Measurements from ENCODE around the gene PRLR.

Gene PRLR

GRCh38 chr5:35050541-35051126 is 179.7 kb downstream of the PRLR start:
- 84% methylated on average over 3 of the region's 3 CpGs for WGBS
- H2BK120ac ChIP-seq (ENCODE audit: low read depth, low read length) = no peak overlapping the region
- no peaks in the 10 kb centered on the region for H3K36me3 ChIP-seq (ENCODE audit: control insufficient read depth in 1 of 2, insufficient read depth in 2 of 2, low read depth in 1 of 2, low read length in 2 of 2)
- H3K4me3 ChIP-seq (ENCODE audit: insufficient read depth in 1 of 2, low read depth in 1 of 2, low read length in 2 of 2) = no peak overlapping the region
- H3K9ac ChIP-seq (ENCODE audit: low read length) = no peak overlapping the region
- H3K4me2 ChIP-seq (ENCODE audit: low read length, poor library complexity, severe bottlenecking) = no peak overlapping the region
- no peak overlapping the region for H2AFZ ChIP-seq (ENCODE audit: low read depth, low read length)
- no peak overlapping the region for H2BK12ac ChIP-seq (ENCODE audit: low read length in 2 of 2)
- no peaks in the 10 kb centered on the region for H3K9me3 ChIP-seq (ENCODE audit: control insufficient read depth, low read length)
- H3K23ac ChIP-seq (ENCODE audit: low read length in 2 of 2) = no peak overlapping the region
- H4K8ac ChIP-seq (ENCODE audit: low read length) = no peak overlapping the region
- no peak overlapping the region for H3K27ac ChIP-seq (ENCODE audit: low read length, poor library complexity, severe bottlenecking)
- no peak overlapping the region for H3K4ac ChIP-seq (ENCODE audit: low read depth in 1 of 2, low read length in 2 of 2)
- H2BK15ac ChIP-seq (ENCODE audit: low read depth, poor library complexity, severe bottlenecking) = no peak overlapping the region
- no peaks in the 10 kb centered on the region for H3K4me1 ChIP-seq (ENCODE audit: control insufficient read depth, insufficient read depth, low read depth, low read length)
- DNase-seq = no peak
- no peak overlapping the region for H2AK5ac ChIP-seq (ENCODE audit: low read length, severe bottlenecking)
- no peak overlapping the region for H3K14ac ChIP-seq (ENCODE audit: low read length in 2 of 2)
- no peak overlapping the region for H2BK5ac ChIP-seq (ENCODE audit: low read depth, low read length, poor library complexity, severe bottlenecking)
- no peak overlapping the region for H3K18ac ChIP-seq (ENCODE audit: low read depth in 1 of 2, low read length in 2 of 2)
- no peaks in the 10 kb centered on the region for H3K27me3 ChIP-seq (ENCODE audit: control insufficient read depth in 1 of 2, insufficient read depth in 1 of 2, low read length in 2 of 2)
- H3K79me1 ChIP-seq (replicated peaks; ENCODE audit: low read length, poor library complexity, severe bottlenecking) = no peaks in the 10 kb centered on the region
- H4K91ac ChIP-seq (ENCODE audit: low read length) = no peak overlapping the region

GRCh38 chr5:35048910-35049309 is 181.4 kb downstream of the PRLR start:
- no peaks in the 10 kb centered on the region for H3K36me3 ChIP-seq (ENCODE audit: control insufficient read depth in 1 of 2, insufficient read depth in 2 of 2, low read depth in 1 of 2, low read length in 2 of 2)

DNA sequence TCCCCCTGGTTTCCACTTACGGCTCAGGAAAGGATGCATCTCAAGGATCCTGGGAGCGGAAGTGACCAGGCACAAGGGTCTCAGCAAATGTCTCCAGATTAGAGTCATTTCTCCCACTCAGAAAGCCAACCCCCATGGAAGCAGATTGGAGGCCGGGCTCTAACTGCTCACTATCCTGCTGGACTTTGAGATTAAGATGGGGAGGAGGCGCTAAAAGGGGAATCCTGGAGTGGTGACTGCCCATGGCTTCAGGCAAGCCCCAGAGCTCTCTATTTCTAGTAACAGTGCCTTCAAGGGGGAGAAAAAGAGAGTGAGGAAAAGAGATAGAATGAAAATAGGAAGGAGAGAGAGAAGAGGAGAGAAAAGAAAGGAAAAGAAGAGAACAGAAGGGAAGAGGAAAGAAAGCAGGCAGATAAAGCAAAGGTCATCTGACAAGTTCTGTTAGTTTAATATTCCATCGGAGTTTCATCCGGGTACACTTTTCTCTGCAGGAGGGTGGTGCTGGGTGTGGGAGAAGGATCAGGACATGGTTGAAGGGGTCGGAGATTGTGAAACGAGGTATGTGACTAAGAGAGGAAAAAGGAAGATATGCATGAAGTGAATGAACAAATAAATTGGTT is 182.4 kb downstream of the PRLR start, which contains the start of gene AGXT2:
Gene AGXT2, minus strand, starts transcription at position 165 of the 620 bp plus-strand sequence. Its CDS starts 57 bp downstream, at position 108.
- no peak within 1 kb of the TSS for H3K27ac ChIP-seq (ENCODE audit: low read length, poor library complexity, severe bottlenecking)
- H3K79me1 ChIP-seq (replicated peaks; ENCODE audit: low read length, poor library complexity, severe bottlenecking) = no peaks in the 10 kb centered on the region
- no peak within 1 kb of the TSS for H2BK15ac ChIP-seq (ENCODE audit: low read depth, poor library complexity, severe bottlenecking)
- H2AFZ ChIP-seq (ENCODE audit: low read depth, low read length) = no peak within 1 kb of the TSS
- H3K4me2 ChIP-seq (ENCODE audit: low read length, poor library complexity, severe bottlenecking) = no peak within 1 kb of the TSS
- no peak within 1 kb of the TSS for H3K4me3 ChIP-seq (ENCODE audit: insufficient read depth in 1 of 2, low read depth in 1 of 2, low read length in 2 of 2)
- H3K14ac ChIP-seq (ENCODE audit: low read length in 2 of 2) = no peak within 1 kb of the TSS
- H3K23ac ChIP-seq (ENCODE audit: low read length in 2 of 2) = no peak within 1 kb of the TSS
- no peaks in the 10 kb centered on the region for H3K9me3 ChIP-seq (ENCODE audit: control insufficient read depth, low read length)
- H3K4me1 ChIP-seq (ENCODE audit: control insufficient read depth, insufficient read depth, low read depth, low read length) = no peaks in the 10 kb centered on the region
- no peaks in the 10 kb centered on the region for H3K27me3 ChIP-seq (ENCODE audit: control insufficient read depth in 1 of 2, insufficient read depth in 1 of 2, low read length in 2 of 2)
- H4K91ac ChIP-seq (ENCODE audit: low read length) = no peak within 1 kb of the TSS
- H2BK120ac ChIP-seq (ENCODE audit: low read depth, low read length) = no peak within 1 kb of the TSS
- H2BK12ac ChIP-seq (ENCODE audit: low read length in 2 of 2) = no peak within 1 kb of the TSS
- H3K18ac ChIP-seq (ENCODE audit: low read depth in 1 of 2, low read length in 2 of 2) = no peak within 1 kb of the TSS
- no peaks in the 10 kb centered on the region for H3K36me3 ChIP-seq (ENCODE audit: control insufficient read depth in 1 of 2, insufficient read depth in 2 of 2, low read depth in 1 of 2, low read length in 2 of 2)
- 90% methylated on average over 8 of the region's 8 CpGs for WGBS
- DNase-seq = no peak
- H3K4ac ChIP-seq (ENCODE audit: low read depth in 1 of 2, low read length in 2 of 2) = no peak within 1 kb of the TSS
- no peak within 1 kb of the TSS for H2BK5ac ChIP-seq (ENCODE audit: low read depth, low read length, poor library complexity, severe bottlenecking)
- H2AK5ac ChIP-seq (ENCODE audit: low read length, severe bottlenecking) = no peak within 1 kb of the TSS
- no peak within 1 kb of the TSS for H4K8ac ChIP-seq (ENCODE audit: low read length)
- H3K9ac ChIP-seq (ENCODE audit: low read length) = no peak within 1 kb of the TSS

More at GRCh38 chr5:35048910-35049309, 181.4 kb downstream of the PRLR start:
- H2BK12ac ChIP-seq (ENCODE audit: low read length in 2 of 2) = no peak overlapping the region
- no peak overlapping the region for H3K4ac ChIP-seq (ENCODE audit: low read depth in 1 of 2, low read length in 2 of 2)
- no peaks in the 10 kb centered on the region for H3K4me1 ChIP-seq (ENCODE audit: control insufficient read depth, insufficient read depth, low read depth, low read length)
- DNase-seq = no peak
- H2AFZ ChIP-seq (ENCODE audit: low read depth, low read length) = no peak overlapping the region
- H4K91ac ChIP-seq (ENCODE audit: low read length) = peak overlapping the region; percentile 21
- no peak overlapping the region for H3K14ac ChIP-seq (ENCODE audit: low read length in 2 of 2)
- H3K79me1 ChIP-seq (replicated peaks; ENCODE audit: low read length, poor library complexity, severe bottlenecking) = no peaks in the 10 kb centered on the region
- no peak overlapping the region for H2BK5ac ChIP-seq (ENCODE audit: low read depth, low read length, poor library complexity, severe bottlenecking)
- H2AK5ac ChIP-seq (ENCODE audit: low read length, severe bottlenecking) = no peak overlapping the region
- no peak overlapping the region for H3K4me2 ChIP-seq (ENCODE audit: low read length, poor library complexity, severe bottlenecking)
- H2BK120ac ChIP-seq (ENCODE audit: low read depth, low read length) = no peak overlapping the region
- H3K9ac ChIP-seq (ENCODE audit: low read length) = no peak overlapping the region
- H3K4me3 ChIP-seq (ENCODE audit: insufficient read depth in 1 of 2, low read depth in 1 of 2, low read length in 2 of 2) = no peak overlapping the region
- no peak overlapping the region for H3K18ac ChIP-seq (ENCODE audit: low read depth in 1 of 2, low read length in 2 of 2)
- H4K8ac ChIP-seq (ENCODE audit: low read length) = peak overlapping the region; percentile 37
- H3K9me3 ChIP-seq (ENCODE audit: control insufficient read depth, low read length) = no peaks in the 10 kb centered on the region
- H3K27ac ChIP-seq (ENCODE audit: low read length, poor library complexity, severe bottlenecking) = no peak overlapping the region
- no peak overlapping the region for H2BK15ac ChIP-seq (ENCODE audit: low read depth, poor library complexity, severe bottlenecking)
- no peak overlapping the region for H3K23ac ChIP-seq (ENCODE audit: low read length in 2 of 2)
- 91% methylated on average over 1 of the region's 1 CpG for WGBS
- no peaks in the 10 kb centered on the region for H3K27me3 ChIP-seq (ENCODE audit: control insufficient read depth in 1 of 2, insufficient read depth in 1 of 2, low read length in 2 of 2)

- Histone ChIP-seq H3K36me3 (ENCODE audit: control insufficient read depth in 1 of 2, insufficient read depth in 2 of 2, low read depth in 1 of 2, low read length in 2 of 2) (no peaks in the 10 kb centered on the region), H2AK5ac (ENCODE audit: low read length, severe bottlenecking) (no peak overlapping the region), H3K27ac (ENCODE audit: low read length, poor library complexity, severe bottlenecking) (no peak overlapping the region), H2BK15ac (ENCODE audit: low read depth, poor library complexity, severe bottlenecking) (no peak overlapping the region), H2BK12ac (ENCODE audit: low read length in 2 of 2) (no peak overlapping the region), H3K4me1 (ENCODE audit: control insufficient read depth, insufficient read depth, low read depth, low read length) (no peaks in the 10 kb centered on the region), H3K9ac (ENCODE audit: low read length) (no peak overlapping the region), H4K8ac (ENCODE audit: low read length) (no peak overlapping the region), H3K4me3 (ENCODE audit: insufficient read depth in 1 of 2, low read depth in 1 of 2, low read length in 2 of 2) (no peak overlapping the region), H2AFZ (ENCODE audit: low read depth, low read length) (no peak overlapping the region), H3K14ac (ENCODE audit: low read length in 2 of 2) (no peak overlapping the region), H3K4ac (ENCODE audit: low read depth in 1 of 2, low read length in 2 of 2) (no peak overlapping the region), H3K79me1 (replicated peaks; ENCODE audit: low read length, poor library complexity, severe bottlenecking) (no peaks in the 10 kb centered on the region), H3K9me3 (ENCODE audit: control insufficient read depth, low read length) (no peaks in the 10 kb centered on the region), H3K27me3 (ENCODE audit: control insufficient read depth in 1 of 2, insufficient read depth in 1 of 2, low read length in 2 of 2) (no peaks in the 10 kb centered on the region), H3K23ac (ENCODE audit: low read length in 2 of 2) (no peak overlapping the region), H3K4me2 (ENCODE audit: low read length, poor library complexity, severe bottlenecking) (no peak overlapping the region), H2BK120ac (ENCODE audit: low read depth, low read length) (no peak overlapping the region), H3K18ac (ENCODE audit: low read depth in 1 of 2, low read length in 2 of 2) (no peak overlapping the region), H2BK5ac (ENCODE audit: low read depth, low read length, poor library complexity, severe bottlenecking) (no peak overlapping the region), H4K91ac (ENCODE audit: low read length) (no peak overlapping the region)
- peak; percentile 87 for DNase-seq
- WGBS = 37% methylated on average over 3 of the region's 4 CpGs
These were observed 183.5 kb downstream of the PRLR start for GRCh38 chr5:35046774-35047173.

Data from mesenchymal stem cell (in vitro differentiated cells and primary cell).